ENCODE measurements around the gene APOL3.
"Not testable (repeated sequence)": the region's sequence is repeated elsewhere in the genome, so short reads cannot be mapped to it uniquely, and the experiment has no call there.

APOL3 gene

GRCh38 chr22:36097880-36098279, 62.7 kb downstream of the APOL3 start:
- DNase-seq = no peak

- not testable (repeated sequence) for DNase-seq
Observed at GRCh38 chr22:36090772-36091171, 69.8 kb downstream of the APOL3 start.

All from NCI-H146 (cell line).